RKO (cell line): ENCODE results near the gene KCNQ1.

Experiments used
- DNase-seq: peaks from one replicate; pipeline ENCODE4 v3.0.0-alpha.2; 2016; ENCODE audit warnings: low spot score

Gene KCNQ1

DNA sequence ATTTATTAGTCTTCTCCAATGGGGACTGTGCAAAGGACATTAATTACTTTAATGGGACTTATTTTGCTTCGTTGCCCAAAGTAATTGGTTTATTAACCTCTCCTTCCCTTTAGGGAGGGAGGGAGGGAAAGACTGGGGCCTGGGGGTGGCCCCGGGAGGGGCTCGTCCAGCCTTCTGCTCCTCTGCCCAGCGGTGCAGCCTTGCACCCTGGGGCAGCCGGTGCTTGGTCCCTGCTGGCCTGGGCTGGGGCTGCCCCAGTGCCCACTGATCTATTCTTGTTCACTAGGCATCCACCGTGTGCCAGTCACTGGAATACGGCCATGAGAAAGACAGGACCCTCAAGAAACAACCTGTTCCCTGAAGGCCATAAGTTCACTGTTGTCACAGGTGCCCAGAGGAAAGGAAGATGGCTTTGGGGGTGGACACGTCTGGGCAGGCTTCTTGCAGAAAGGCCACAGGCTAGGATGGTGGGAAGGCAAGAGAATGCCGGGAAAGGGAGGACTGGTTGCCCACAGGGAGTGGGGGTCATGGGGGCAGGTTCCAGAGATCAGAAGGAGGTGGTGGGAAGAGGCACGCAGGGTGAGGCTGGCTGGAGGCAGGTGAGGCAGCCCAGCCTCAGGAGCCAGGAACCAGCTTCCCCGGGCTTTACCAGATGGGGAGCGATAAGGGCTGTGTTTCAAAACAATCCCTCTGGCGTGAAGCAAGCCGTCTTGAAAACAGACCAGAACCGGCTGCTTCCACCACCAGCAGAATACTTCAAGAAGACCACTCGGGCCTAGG lies 302.6 kb downstream of the KCNQ1 start:
- DNase-seq, result no peak

DNA sequence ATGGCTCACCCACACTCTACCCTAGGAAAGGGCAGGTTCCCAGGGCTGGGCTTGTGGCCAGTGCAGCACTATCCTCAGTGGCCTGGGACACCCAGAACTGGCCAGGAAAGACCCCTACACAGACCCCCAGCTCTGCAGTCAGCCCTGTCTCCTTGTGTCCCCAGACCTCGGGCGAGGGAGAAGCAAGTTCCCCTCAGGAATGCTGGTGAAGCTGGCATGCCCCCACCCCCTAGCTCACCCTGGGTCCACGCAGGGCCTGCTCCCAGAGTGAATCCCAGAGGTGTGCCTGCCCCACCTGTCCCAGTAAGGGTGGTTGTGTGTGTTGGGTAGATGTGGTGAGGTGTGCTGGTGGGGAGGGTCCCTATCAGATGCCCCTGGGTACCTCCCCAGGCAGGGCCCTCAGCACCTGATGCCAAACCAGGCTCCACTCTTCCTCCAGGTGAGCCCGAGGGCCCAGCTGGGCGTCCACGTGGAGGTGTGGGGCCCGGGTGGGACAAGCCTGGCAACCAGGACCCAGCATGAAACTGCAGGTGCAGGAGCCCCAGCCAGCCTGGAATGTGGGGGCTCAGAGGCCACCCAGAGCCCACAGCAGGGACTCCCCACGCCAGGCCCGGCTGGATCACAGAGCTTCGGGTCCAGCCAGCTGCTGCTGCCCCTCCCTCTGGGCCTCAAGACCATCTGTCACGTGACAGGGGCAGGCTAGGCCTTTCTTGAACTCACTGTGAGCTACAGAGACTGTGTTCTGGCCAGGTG lies 303.4 kb downstream of the KCNQ1 start:
- no peak for DNase-seq

DNA sequence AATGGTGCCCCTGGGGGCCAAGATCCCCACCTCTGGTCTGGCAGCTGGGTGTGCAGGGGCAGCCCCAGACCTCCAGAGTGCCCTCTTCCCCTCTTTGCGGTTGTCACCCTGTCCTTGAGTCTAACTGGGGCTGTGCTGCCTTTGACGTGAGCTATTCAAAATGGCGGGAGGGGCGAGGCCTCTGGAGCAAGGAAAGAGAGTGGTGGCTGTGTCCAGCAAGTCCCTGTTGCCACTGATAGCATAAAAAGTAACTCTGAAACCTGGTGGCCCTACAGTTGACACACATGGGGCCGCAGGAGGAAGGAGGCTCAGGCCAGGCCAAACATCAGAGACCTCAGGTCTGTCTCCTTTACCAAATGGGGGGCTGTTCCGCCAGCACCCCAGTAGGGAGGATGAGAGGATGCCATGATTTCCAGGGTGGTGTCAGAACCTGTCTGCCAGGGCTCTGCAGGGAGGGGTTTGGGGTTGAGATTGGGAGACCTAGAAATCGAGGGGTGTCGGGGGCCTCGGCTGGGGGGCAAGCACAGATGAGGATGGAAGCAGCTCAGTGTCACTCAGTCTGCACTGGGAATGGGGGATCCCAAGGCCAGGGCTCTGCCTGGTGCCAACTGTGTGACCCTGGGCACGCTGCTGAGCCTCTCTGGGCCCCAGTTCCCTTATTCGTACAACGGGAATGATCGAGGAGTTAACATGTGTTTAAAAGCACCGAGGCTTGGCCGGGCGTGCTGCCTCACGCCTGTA lies 304.2 kb downstream of the KCNQ1 start:
- no peak for DNase-seq

DNA sequence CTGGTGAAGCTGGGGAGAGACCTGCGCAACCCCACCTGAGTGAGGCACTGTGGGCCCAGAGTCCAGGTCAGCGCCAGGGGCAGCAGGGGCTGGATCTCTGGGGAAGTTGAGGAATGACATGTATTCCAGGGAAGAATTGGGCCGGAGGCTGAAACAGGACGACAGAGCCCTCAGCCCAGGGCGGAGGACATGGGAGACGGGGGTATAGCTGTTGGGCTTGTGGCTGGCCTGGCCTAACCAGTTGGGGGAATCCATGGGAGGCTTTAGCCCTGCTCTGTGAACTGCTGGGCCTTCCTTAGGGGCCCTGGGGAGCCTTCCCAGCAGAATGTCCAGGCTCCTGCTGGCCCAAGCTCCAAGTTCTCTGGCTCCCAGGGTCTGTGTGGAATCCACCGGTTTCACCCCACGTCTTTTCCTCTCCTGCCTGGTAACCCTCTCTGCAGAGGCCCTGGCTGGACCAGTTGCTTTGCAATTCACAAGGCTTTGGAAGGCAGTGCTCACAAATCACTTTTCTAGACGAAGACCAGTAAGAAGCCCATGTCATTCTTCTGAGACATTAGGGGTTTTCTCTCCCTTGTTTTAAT lies 305.4 kb downstream of the KCNQ1 start:
- DNase-seq, result no peak

- no peak for DNase-seq
These were observed 306.1 kb downstream of the KCNQ1 start for GRCh38 chr11:2750682-2751522.

GRCh38 chr11:2751523-2752203 lies 306.9 kb downstream of the KCNQ1 start:
- no peak for DNase-seq

- DNase-seq, result no peak
These were observed 307.5 kb downstream of the KCNQ1 start for GRCh38 chr11:2752204-2752770.

- DNase-seq, result no peak
These were observed 308.1 kb downstream of the KCNQ1 start for GRCh38 chr11:2752923-2753322.

DNA sequence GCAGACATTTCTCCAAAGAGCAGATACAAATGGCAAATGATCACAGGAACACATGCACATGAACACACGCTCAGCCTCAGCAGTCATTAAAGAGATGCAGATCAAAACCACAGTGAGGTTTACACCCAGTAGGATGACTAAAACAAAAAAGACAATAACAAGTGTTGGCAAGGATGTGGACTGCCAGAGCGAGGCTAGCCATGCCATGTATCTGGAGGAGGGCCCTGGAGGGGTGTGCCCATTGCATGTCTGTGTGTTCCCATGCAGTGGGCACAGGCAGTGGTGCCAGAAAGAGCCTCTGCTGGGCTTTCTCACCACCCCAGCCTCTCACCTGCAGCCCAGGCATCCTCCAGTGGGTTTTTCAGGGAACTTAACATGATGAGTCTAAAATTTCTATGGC lies 309.2 kb downstream of the KCNQ1 start:
- DNase-seq, result no peak

DNA sequence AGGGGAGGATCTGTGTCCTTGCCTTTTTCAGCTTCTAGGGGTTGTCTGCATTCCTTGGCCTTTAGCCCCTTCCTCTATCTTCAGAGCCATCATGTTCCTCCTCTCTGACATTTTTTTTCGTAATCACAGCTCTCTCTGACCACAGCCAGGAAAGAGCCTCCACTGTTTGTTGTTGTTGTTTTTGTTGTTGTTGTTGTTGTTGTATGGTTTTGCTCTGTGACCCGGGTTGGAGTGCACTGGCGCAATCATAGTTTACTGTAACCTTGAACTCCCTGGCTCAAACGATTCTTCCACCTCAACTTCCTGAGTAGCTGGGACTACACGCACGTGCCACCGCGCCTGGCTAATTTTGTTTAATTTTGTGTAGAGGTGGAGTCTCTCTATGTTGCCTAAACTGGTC lies 310.3 kb downstream of the KCNQ1 start:
- DNase-seq, result no peak

GRCh38 chr11:2758751-2759150 lies 313.9 kb downstream of the KCNQ1 start:
- no peak for DNase-seq

- no peak for DNase-seq
These were observed 314.7 kb downstream of the KCNQ1 start for GRCh38 chr11:2759228-2760195.

DNA sequence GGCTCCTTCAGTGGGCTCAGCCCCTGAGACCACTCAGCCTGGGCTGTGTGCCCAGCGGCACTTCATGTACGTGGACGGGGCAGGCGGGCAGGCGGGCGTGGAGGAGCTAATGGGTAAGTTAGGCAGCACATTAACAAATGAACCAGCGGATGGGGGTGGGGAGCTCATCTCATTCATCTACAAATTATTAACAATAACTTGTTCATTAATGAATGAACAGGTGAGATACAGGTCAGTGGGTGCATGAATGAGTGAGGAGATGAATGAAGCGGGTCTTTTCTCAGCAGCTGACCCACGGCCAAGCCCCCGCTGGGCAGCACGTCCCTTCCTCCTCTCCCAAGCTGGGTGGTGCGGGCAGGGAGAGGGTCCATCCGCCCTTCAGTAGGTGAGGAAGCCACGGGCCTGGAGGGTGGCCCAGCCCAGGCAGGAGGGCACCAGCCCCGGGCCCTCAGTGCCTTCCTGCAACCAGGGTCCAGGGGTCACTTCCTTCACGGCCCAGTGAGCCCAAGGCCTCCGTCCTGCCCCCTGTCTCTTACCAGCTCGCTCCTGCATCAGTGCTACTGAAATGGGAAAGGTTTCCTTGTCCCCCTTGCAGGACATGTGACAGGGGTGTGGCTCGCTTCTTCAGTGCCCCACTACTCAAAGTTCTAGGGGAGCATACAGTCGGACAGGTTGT lies 315.5 kb downstream of the KCNQ1 start:
- no peak for DNase-seq

DNA sequence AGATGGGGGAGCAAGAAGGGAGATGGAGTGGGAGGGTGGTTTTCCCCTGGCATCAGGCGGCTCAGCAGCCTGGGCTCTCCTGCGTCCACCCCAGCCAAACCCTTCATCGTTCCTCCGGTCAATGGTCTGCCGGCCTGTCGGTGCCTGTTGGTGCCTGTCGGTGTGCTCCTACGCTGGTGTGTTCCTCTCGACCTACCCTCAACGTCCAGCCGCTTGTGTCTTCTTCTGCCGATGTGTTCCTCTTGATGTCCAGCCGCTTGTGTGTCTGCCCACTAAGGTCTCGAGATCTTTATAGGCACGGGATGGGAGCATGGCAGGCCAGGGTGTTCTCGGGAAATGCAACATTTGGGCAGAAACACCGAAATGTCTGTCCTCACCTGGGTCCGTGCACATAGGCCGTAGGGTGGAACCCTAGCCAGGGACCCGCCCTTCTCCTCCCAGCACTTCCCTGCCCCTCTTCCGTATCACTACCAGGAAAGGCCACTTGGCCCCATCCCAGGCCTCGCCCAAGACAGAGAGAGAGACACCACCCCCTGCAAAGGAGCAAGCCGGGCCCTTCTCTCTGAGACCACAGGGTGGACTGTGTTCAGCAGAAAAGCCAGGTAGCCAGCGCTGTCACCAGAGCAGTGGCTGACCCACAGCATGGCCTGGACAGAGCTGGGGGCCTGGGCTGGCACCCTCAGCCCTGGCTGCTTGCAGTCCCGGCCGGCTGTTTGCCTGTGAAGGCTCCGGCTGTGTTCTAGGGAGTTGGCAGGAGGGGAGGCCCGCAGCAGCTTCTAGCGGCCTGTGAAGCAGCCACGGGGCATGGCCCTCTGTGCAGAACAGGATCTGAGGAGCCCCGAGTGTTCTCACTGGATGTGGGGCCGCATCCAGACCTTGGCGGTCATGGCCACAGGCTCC lies 316.6 kb downstream of the KCNQ1 start:
- DNase-seq, result no peak

DNA sequence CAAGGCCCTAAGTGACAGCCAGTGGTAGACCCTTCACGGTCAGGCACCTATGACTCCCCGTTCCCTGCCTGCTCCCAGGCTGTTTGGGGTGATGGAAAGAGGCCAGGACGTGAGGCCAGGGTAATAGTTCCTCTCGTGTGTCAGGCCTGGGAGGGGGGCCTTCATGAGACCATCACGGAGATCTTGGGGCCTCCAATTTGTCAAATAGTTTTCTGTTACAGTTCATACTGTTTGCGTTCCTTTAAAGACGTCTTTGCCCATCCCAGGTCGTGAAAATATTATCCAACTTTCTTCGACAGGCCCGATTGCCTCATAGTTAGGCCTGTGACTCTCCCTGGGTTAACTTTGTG lies 317.2 kb downstream of the KCNQ1 start:
- no peak for DNase-seq

DNA sequence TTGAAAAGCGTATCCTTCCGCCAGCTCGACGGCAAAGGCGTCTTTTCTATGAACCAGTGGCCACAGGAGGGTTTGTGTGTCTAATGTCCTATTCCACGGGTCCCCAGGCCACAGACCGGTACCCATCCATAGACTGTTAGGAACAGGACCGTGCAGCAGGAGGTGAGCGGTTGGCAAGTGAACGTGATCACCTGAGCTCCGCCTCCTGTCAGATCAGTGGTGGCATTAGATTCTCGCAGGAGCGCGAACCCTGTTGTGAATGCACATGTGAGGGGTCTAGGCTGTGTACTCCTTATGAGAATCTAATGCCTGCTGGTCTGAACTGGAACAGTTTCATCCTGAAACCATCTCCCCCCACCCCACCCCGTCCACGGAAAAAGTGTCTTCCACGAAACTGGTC lies 317.6 kb downstream of the KCNQ1 start:
- DNase-seq, result no peak

- DNase-seq, result no peak
These were observed 319.2 kb downstream of the KCNQ1 start for GRCh38 chr11:2763984-2764383.

DNA sequence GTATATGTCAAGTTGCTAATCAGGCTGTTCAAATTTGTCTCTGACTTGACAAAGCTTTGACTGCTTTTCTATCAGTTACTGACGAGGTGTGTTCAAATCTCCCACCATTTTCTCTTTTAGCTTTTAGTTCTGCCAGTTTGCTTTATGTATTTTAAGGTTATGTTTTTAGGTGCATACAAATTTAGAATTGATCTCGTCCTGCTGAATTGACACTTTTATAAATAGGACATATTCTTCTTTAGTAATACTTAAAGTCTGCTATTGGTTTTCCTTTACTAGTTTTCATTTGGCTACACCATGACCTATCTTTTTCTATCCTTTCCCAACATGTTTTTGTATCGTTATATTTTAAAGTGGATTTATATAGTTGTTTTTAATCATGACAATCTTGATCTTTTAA lies 320.7 kb downstream of the KCNQ1 start:
- DNase-seq, result no peak
